Prostate gland (tissue), 2 donors: ENCODE data around the gene GPR26. TPM values are rescaled to one million over a fixed set of nuclear protein-coding genes. Genes with fewer than 3 reads are reported as not detected.

Experiments used
- DNase-seq: peaks from one replicate; pipeline ENCODE4 v3.0.0-alpha.2; 2019; ENCODE audit warnings: low spot score
- H3K27ac ChIP-seq, 2 donors: fragments of 200-600 bp; sonication (generic); 2 replicates each; pipeline ENCODE4 v1.5.1; 2017 to 2019
- H3K27me3 ChIP-seq: fragments of 200-600 bp; sonication (generic); replicated peaks from 2 replicates; pipeline ENCODE4 v1.5.1; 2019; ENCODE audit not compliant: insufficient read depth
- H3K36me3 ChIP-seq, 2 donors: fragments of 200-600 bp; sonication (generic); 1 replicate in 1 of 2; 2 replicates in 1 of 2; pipeline versions ENCODE4 v1.5.1 to v1.8.1; 2017 to 2019
- H3K4me1 ChIP-seq: fragments of 200-600 bp; sonication (generic); replicated peaks from 2 replicates; pipeline ENCODE4 v1.5.1; 2019
- H3K4me3 ChIP-seq, 2 donors: fragments of 200-600 bp; sonication (generic); 2 replicates each; pipeline ENCODE4 v1.5.1; 2017 to 2019
- H3K9me3 ChIP-seq: fragments of 200-600 bp; sonication (generic); 2 replicates; pipeline ENCODE4 v1.5.1; 2017
- POLR2A ChIP-seq: fragments of 450-650 bp; IDR thresholded peaks from one replicate; pipeline ENCODE4 v1.6.1; 2016; ENCODE audit warnings: antibody characterized with exemption, mild to moderate bottlenecking
- POLR2AphosphoS5 ChIP-seq: sonication (generic); formaldehyde crosslinking; IDR thresholded peaks from one replicate; pipeline ENCODE4 v1.6.1; 2017; ENCODE audit warnings: antibody characterized with exemption
- WGBS: methylation state at CpG from one replicate; pipeline ENCODE4 v1.1.5; 2018; 5-methylcytosine and 5-hydroxymethylcytosine counted together
- intact Hi-C: fragments of 100-400 bp; cut with DNase I; formaldehyde crosslinking; loops from one replicate; pipeline ENCODE4 v1.14.2; 2022
- total RNA-seq, 2 donors: library from RNA; depleted of rRNA; stranded (reverse); fragments of >200 nt; gene quantifications; one replicate each; pipeline ENCODE4 v1.1.0, GENCODE V29; 2016
- TF ChIP-seq, protein P1 (sequence below), 4 experiments: fragments of 200-600 bp in 2 of 4; fragments of 450-650 bp in 2 of 4; sonication (generic) in 2 of 4; IDR thresholded peaks; 1 replicate in 3 of 4; 2 replicates in 1 of 4; pipeline ENCODE4 v1.5.1; 2016 to 2019; ENCODE audit warnings: antibody characterized with exemption in 4 of 4, mild to moderate bottlenecking in 2 of 4, moderate library complexity in 2 of 4

The GPR26 gene
- total RNA-seq, 2 donors from 2014 or later, result 0.23 TPM; not detected in 1

DNA sequence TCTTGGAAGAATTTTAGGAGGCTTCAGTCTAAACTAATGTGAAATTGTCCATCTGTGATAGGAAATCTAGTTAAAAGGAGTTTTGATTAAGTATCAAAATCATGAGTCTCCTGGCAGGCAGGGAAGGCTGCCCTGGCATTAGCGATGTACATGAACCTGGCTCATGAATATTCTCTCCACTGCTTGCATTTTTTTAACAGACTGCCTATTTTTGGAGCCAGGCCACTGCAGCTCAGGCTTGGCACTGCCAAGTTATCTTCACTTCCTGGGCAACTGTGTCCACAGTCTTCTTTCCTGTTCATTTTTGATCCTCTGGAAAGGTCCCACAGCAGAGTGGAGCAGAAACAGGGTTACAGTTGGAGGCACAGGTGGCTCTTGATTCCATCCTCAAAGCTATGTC lies 7.0 kb downstream of the GPR26 start:
- Histone ChIP-seq H3K27ac (no peak overlapping the region), H3K4me3 (no peak overlapping the region), H3K4me1 (no peaks in the 10 kb centered on the region), H3K27me3 (peaks cover 4% of the 10 kb centered on the region), H3K36me3 (no peaks in the 10 kb centered on the region), H3K9me3 (no peaks in the 10 kb centered on the region)
- TF ChIP-seq POLR2AphosphoS5 (no peak), POLR2A (no peak)
- TF ChIP-seq, protein P1, sequence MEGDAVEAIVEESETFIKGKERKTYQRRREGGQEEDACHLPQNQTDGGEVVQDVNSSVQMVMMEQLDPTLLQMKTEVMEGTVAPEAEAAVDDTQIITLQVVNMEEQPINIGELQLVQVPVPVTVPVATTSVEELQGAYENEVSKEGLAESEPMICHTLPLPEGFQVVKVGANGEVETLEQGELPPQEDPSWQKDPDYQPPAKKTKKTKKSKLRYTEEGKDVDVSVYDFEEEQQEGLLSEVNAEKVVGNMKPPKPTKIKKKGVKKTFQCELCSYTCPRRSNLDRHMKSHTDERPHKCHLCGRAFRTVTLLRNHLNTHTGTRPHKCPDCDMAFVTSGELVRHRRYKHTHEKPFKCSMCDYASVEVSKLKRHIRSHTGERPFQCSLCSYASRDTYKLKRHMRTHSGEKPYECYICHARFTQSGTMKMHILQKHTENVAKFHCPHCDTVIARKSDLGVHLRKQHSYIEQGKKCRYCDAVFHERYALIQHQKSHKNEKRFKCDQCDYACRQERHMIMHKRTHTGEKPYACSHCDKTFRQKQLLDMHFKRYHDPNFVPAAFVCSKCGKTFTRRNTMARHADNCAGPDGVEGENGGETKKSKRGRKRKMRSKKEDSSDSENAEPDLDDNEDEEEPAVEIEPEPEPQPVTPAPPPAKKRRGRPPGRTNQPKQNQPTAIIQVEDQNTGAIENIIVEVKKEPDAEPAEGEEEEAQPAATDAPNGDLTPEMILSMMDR (IDR thresholded peaks at IDR 0.05), result no peak
- WGBS, result 31% methylated on average over 1 of the region's 1 CpG
- intact Hi-C loops, result no loop called here
- no peak for DNase-seq

DNA sequence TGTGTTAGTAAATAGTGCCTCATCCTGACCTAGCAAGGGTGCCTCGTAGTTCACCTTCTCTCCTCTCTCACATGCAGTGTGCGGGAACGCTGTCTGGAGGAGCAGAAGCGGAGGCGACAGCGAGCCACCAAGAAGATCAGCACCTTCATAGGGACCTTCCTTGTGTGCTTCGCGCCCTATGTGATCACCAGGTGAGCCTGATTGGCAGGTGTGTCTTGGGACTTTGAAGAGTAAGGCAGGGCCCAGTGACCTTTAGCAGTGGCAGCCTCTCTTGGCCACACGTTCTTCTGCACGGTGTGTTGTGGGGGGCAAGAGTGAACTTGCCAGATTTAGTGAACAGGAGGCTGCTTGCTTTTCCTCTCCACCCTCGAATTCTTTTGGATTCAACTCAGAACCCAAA lies 8.6 kb downstream of the GPR26 start:
- DNase-seq, result no peak
- 72% methylated on average over 11 of the region's 11 CpGs for WGBS
- intact Hi-C loops, result no loop called here

DNA sequence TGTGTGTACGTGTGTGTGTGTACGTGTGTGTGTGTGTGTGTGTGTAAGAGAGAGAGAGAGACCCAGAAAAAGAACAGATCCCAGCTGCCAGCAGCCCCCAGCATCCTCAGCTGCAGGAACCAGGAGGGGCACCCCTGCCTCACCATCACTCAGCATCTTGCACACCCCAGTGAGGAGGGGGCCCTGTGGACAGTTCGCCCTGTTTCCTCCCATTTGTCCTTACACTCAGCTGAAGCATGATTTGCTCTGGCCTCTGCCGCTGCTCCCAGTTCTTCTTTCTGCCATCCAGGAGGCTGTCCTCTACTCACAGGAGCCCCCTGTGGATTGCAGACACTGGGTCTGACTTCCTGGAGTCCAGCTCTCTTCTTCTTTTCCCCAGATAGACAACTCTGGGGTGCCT lies 9.7 kb downstream of the GPR26 start:
- no peaks in the 10 kb centered on the region for H3K36me3 ChIP-seq
- H3K27ac ChIP-seq, result no peak overlapping the region
- DNase-seq, result no peak
- intact Hi-C loops, result no loop called here
- no peaks in the 10 kb centered on the region for H3K4me1 ChIP-seq
- no peak overlapping the region for H3K4me3 ChIP-seq
- 52% methylated on average over 4 of the region's 4 CpGs for WGBS
- H3K9me3 ChIP-seq, result no peaks in the 10 kb centered on the region
- H3K27me3 ChIP-seq, result no peaks in the 10 kb centered on the region
- TF ChIP-seq, protein P1 (IDR thresholded peaks at IDR 0.05), result no peak
- TF ChIP-seq POLR2A (no peak), POLR2AphosphoS5 (no peak)

More for the DNA sequence above, 8.6 kb downstream of the GPR26 start:
- no peaks in the 10 kb centered on the region for H3K9me3 ChIP-seq
- no peak overlapping the region for H3K4me3 ChIP-seq
- H3K4me1 ChIP-seq, result no peaks in the 10 kb centered on the region
- TF ChIP-seq, protein P1 (IDR thresholded peaks at IDR 0.05), result no peak
- TF ChIP-seq POLR2A (no peak), POLR2AphosphoS5 (no peak)
- H3K27ac ChIP-seq, result no peak overlapping the region
- no peaks in the 10 kb centered on the region for H3K36me3 ChIP-seq
- H3K27me3 ChIP-seq, result no peaks in the 10 kb centered on the region

DNA sequence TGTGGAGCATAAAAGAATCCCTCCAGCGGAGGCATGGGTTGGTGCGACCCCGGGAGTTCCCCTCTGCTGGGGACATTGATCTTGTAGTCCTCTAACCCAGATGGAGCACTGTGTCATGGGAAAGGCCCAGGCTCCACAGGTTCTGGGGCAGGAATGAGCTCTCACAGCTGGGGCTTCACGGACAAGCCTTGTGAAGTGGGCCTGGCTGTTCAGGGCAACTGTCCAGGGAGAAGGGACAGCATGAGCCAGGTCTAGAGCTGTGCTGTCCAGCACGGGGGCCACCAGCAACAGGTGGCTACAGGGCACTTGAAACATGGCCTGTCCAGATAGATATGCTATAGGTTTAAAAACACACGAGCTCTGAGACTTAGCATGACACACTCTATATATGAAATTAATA lies 11.4 kb downstream of the GPR26 start:
- intact Hi-C loops, result no loop called here
- Histone ChIP-seq H3K27ac (no peak overlapping the region), H3K27me3 (no peaks in the 10 kb centered on the region), H3K4me1 (no peaks in the 10 kb centered on the region), H3K4me3 (no peak overlapping the region), H3K36me3 (no peaks in the 10 kb centered on the region), H3K9me3 (no peaks in the 10 kb centered on the region)
- TF ChIP-seq, protein P1 (IDR thresholded peaks at IDR 0.05), result no peak
- no peak for TF ChIP-seq POLR2A
- TF ChIP-seq POLR2AphosphoS5, result no peak
- WGBS, result 70% methylated on average over 6 of the region's 6 CpGs
- DNase-seq, result no peak

DNA sequence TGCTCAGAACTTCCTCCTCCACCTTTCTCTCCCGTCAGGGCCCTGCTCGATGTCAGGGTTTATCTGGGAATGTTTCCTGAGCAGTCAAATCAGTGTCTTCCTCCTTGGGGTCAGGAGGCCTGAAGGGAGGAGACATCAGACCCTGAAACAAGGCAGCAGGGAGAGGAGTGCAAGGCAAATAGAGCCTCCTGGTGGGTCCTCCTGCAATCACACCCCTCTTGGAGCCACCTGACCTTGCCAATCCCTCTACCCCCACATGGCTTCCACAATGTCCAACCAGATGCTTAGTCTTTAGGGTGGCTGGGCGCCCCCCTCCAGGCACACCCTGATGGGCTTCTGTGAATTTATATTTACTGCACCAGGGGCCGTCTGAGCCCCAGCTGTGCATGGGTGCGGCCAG lies 12.2 kb downstream of the GPR26 start:
- Histone ChIP-seq H3K4me3 (no peak overlapping the region), H3K36me3 (no peaks in the 10 kb centered on the region), H3K4me1 (no peaks in the 10 kb centered on the region), H3K9me3 (no peaks in the 10 kb centered on the region), H3K27ac (no peak overlapping the region), H3K27me3 (no peaks in the 10 kb centered on the region)
- WGBS, result 71% methylated on average over 5 of the region's 5 CpGs
- no peak for DNase-seq
- no peak for TF ChIP-seq POLR2A
- TF ChIP-seq, protein P1 (IDR thresholded peaks at IDR 0.05), result no peak
- TF ChIP-seq POLR2AphosphoS5, result no peak
- intact Hi-C loops, result no loop called here
